GM23248 (cell line): ENCODE measurements around the gene TANK. TPM values are rescaled to one million over a fixed set of nuclear protein-coding genes. Genes with fewer than 3 reads are reported as not detected.

Experiments used
- DNase-seq: peaks from one replicate; pipeline ENCODE4 v3.0.0-alpha.2; 2015
- H2AFZ ChIP-seq: fragments of 200-600 bp; sonication (generic); 2 replicates; pipeline ENCODE4 v1.6.1; 2016; ENCODE audit warnings: antibody characterized with exemption
- H3F3A ChIP-seq: fragments of 200-600 bp; sonication (generic); 2 replicates; pipeline ENCODE4 v1.6.1; 2016; ENCODE audit warnings: mild to moderate bottlenecking, antibody characterized with exemption, mixed run types; ENCODE audit not compliant: insufficient read depth
- H3K27ac ChIP-seq: fragments of 200-600 bp; sonication (generic); 2 replicates; pipeline ENCODE4 v1.5.1; 2016; ENCODE audit warnings: mild to moderate bottlenecking
- H3K27me3 ChIP-seq: fragments of 200-600 bp; sonication (generic); replicated peaks from 2 replicates; pipeline ENCODE4 v1.6.1; 2016; ENCODE audit warnings: mild to moderate bottlenecking; ENCODE audit not compliant: insufficient read depth
- H3K36me3 ChIP-seq: fragments of 200-600 bp; sonication (generic); 2 replicates; pipeline ENCODE4 v1.6.1; 2016; ENCODE audit warnings: low read depth, mild to moderate bottlenecking
- H3K4me1 ChIP-seq: fragments of 200-600 bp; sonication (generic); 2 replicates; pipeline ENCODE4 v1.6.1; 2016; ENCODE audit warnings: mild to moderate bottlenecking; ENCODE audit not compliant: insufficient read depth
- H3K4me2 ChIP-seq: fragments of 200-600 bp; sonication (generic); one replicate; pipeline ENCODE4 v1.6.1; 2016; ENCODE audit warnings: mild to moderate bottlenecking; ENCODE audit not compliant: unreplicated experiment
- H3K4me3 ChIP-seq: fragments of 200-600 bp; sonication (generic); 2 replicates; pipeline ENCODE4 v1.5.1; 2016; ENCODE audit warnings: mild to moderate bottlenecking
- H3K79me2 ChIP-seq: fragments of 200-600 bp; sonication (generic); 2 replicates; pipeline ENCODE4 v1.6.1; 2016; ENCODE audit warnings: mild to moderate bottlenecking; ENCODE audit not compliant: insufficient read depth
- H3K9ac ChIP-seq: fragments of 200-600 bp; sonication (generic); 2 replicates; pipeline ENCODE4 v1.6.1; 2016; ENCODE audit warnings: mild to moderate bottlenecking
- H3K9me2 ChIP-seq: fragments of 200-600 bp; sonication (generic); 2 replicates; pipeline ENCODE4 v1.6.1; 2016; ENCODE audit warnings: mixed run types, mild to moderate bottlenecking, moderate library complexity; ENCODE audit not compliant: insufficient read depth
- H3K9me3 ChIP-seq: fragments of 200-600 bp; sonication (generic); one replicate; pipeline ENCODE4 v1.6.1; 2017; ENCODE audit warnings: low read depth
- H4K20me1 ChIP-seq: fragments of 200-600 bp; sonication (generic); 2 replicates; pipeline ENCODE4 v1.6.0; 2016; ENCODE audit not compliant: insufficient read depth
- EZH2 ChIP-seq: fragments of 200-600 bp; sonication (generic); IDR thresholded peaks from 2 replicates; pipeline ENCODE4 v1.6.1; 2018; ENCODE audit warnings: antibody characterized with exemption, mild to moderate bottlenecking; ENCODE audit not compliant: insufficient read depth, poor library complexity, severe bottlenecking
- EZH2phosphoT487 ChIP-seq: fragments of 200-600 bp; sonication (generic); IDR thresholded peaks from 2 replicates; pipeline ENCODE4 v1.6.1; 2018; ENCODE audit warnings: antibody characterized with exemption, moderate library complexity, mild to moderate bottlenecking, low read depth; ENCODE audit not compliant: insufficient read depth
- WGBS, 2 experiments: methylation state at CpG; one replicate each; pipeline ENCODE4 v1.1.6; 2015 to 2017; ENCODE audit warnings: low lambda C conversion rate in 2 of 2, low coverage in 1 of 2; ENCODE audit errors: missing lambda C conversion rate in 2 of 2; 5-methylcytosine and 5-hydroxymethylcytosine counted together
- in situ Hi-C: fragments of 300-500 bp; cut with MboI; formaldehyde crosslinking; loops from 2 replicates; pipeline ENCODE4 v1.15.0; 2020
- polyA plus RNA-seq: library from polyadenylated mRNA; unstranded; fragments of >200 nt; fragmentation: Nextera tagmentation; extraction: Ambion mirVana; gene quantifications from 2 replicates; pipeline ENCODE4 v1.2.1, GENCODE V29; 2016
- total RNA-seq: library from RNA; depleted of rRNA; stranded (reverse); fragments of >200 nt; shearing (Covaris generic); gene quantifications from 2 replicates; pipeline ENCODE4 v1.2.3, GENCODE V29; 2014

TANK gene
- total and polyA plus RNA-seq, 2 experiments from 2014 or later: 60.4 to 84.4 TPM

GRCh38 chr2:161123531-161124030 is 36.6 kb upstream of the TANK start:
- in situ Hi-C loops: no loop called here

GRCh38 chr2:161124201-161124600 is 36.0 kb upstream of the TANK start:
- H3K4me1 ChIP-seq: peaks cover 27% of the 10 kb centered on the region
- H3K79me2 ChIP-seq: no peaks in the 10 kb centered on the region
- no peak overlapping the region for H3K4me3 ChIP-seq
- H3K9ac ChIP-seq: no peak overlapping the region
- H3K27me3 ChIP-seq: no peaks in the 10 kb centered on the region
- H3F3A ChIP-seq: peaks cover 33% of the 10 kb centered on the region
- no peaks in the 10 kb centered on the region for H3K9me2 ChIP-seq
- no peaks in the 10 kb centered on the region for H4K20me1 ChIP-seq
- in situ Hi-C loops: no loop called here
- no peaks in the 10 kb centered on the region for H3K36me3 ChIP-seq
- TF ChIP-seq EZH2phosphoT487 (no peak), EZH2 (no peak)
- peak overlapping the region; percentile 69 for H2AFZ ChIP-seq
- 92 to 97% methylated on average over 2 of the region's 2 CpGs for WGBS, 2 experiments
- no peaks in the 10 kb centered on the region for H3K9me3 ChIP-seq
- no peak for DNase-seq
- peak overlapping the region; percentile 76 for H3K4me2 ChIP-seq
- peak overlapping the region; percentile 74 for H3K27ac ChIP-seq

More at GRCh38 chr2:161123531-161124030, 36.6 kb upstream of the TANK start:
- DNase-seq: no peak
- Histone ChIP-seq H4K20me1 (no peaks in the 10 kb centered on the region), H3K27ac (peak overlapping the region; percentile 74), H3K9ac (peak overlapping the region; percentile 68), H3K27me3 (no peaks in the 10 kb centered on the region), H3K9me3 (no peaks in the 10 kb centered on the region), H3K36me3 (no peaks in the 10 kb centered on the region), H3K4me3 (peak overlapping the region; percentile 60), H3K79me2 (no peaks in the 10 kb centered on the region), H2AFZ (peak overlapping the region; percentile 69), H3K4me2 (peak overlapping the region; percentile 76), H3F3A (peaks cover 33% of the 10 kb centered on the region), H3K9me2 (no peaks in the 10 kb centered on the region), H3K4me1 (peaks cover 27% of the 10 kb centered on the region)
- 21 to 22% methylated on average over 2 of the region's 2 CpGs for WGBS, 2 experiments
- TF ChIP-seq EZH2: no peak
- TF ChIP-seq EZH2phosphoT487: no peak

- in situ Hi-C loops: no loop called here
- H3K36me3 ChIP-seq: no peaks in the 10 kb centered on the region
Observed at GRCh38 chr2:161128885-161129284, 31.3 kb upstream of the TANK start.

GRCh38 chr2:161130354-161130753 is 29.9 kb upstream of the TANK start:
- no peaks in the 10 kb centered on the region for H3K9me2 ChIP-seq
- no peaks in the 10 kb centered on the region for H4K20me1 ChIP-seq
- no peak for TF ChIP-seq EZH2phosphoT487
- no peak for TF ChIP-seq EZH2
- no peaks in the 10 kb centered on the region for H3K9me3 ChIP-seq
- no peaks in the 10 kb centered on the region for H3K79me2 ChIP-seq
- no peaks in the 10 kb centered on the region for H3K36me3 ChIP-seq
- H3F3A ChIP-seq: no peaks in the 10 kb centered on the region
- H3K9ac ChIP-seq: no peak overlapping the region
- no peak overlapping the region for H3K4me3 ChIP-seq
- no peak overlapping the region for H2AFZ ChIP-seq
- in situ Hi-C loops: no loop called here
- WGBS, 2 experiments: 88 to 94% methylated on average over 8 of the region's 8 CpGs
- peaks cover 4% of the 10 kb centered on the region; the same call in 1 of the 2 replicates for H3K4me1 ChIP-seq
- no peaks in the 10 kb centered on the region for H3K27me3 ChIP-seq
- H3K4me2 ChIP-seq: no peak overlapping the region
- H3K27ac ChIP-seq: no peak overlapping the region
- no peak for DNase-seq

More at GRCh38 chr2:161128885-161129284, 31.3 kb upstream of the TANK start:
- Histone ChIP-seq H3K9me2 (no peaks in the 10 kb centered on the region), H3K27ac (no peak overlapping the region), H4K20me1 (no peaks in the 10 kb centered on the region), H3F3A (peaks cover 12% of the 10 kb centered on the region), H3K4me2 (no peak overlapping the region), H3K9ac (no peak overlapping the region), H3K4me3 (no peak overlapping the region), H3K4me1 (peaks cover 9% of the 10 kb centered on the region), H3K9me3 (no peaks in the 10 kb centered on the region), H2AFZ (no peak overlapping the region), H3K79me2 (no peaks in the 10 kb centered on the region), H3K27me3 (no peaks in the 10 kb centered on the region)
- DNase-seq: no peak
- TF ChIP-seq EZH2: no peak
- TF ChIP-seq EZH2phosphoT487: no peak
- WGBS, 2 experiments: 36 to 52% methylated on average over 3 of the region's 3 CpGs
